IMR-90 (cell line): ENCODE data around the gene CLP1. TPM values are rescaled to one million over a fixed set of nuclear protein-coding genes. Genes with fewer than 3 reads are reported as not detected.
A peak's percentile ranks its signal among the peaks of the same experiment; 100 is the strongest.

ENCODE experiments used
- ATAC-seq: fragments of 200-7000 bp; cut with Tn5 transposase; 2 replicates; pipeline ENCODE4 v1.9.1; 2020; ENCODE audit warnings: low read depth, mild to moderate bottlenecking, moderate library complexity
- BruUV-seq: library from RNA; stranded (reverse); fragments of 400-500 nt; replicated peaks from 2 replicates; lab custom pipeline; 2021; lab: Mats Ljungman, UMichigan
- CTCF ChIA-PET: fragments of 300-600 bp; formaldehyde crosslinking; extraction: SDS; loops from one replicate; lab custom pipeline; 2021; ENCODE audit warnings: antibody characterized with exemption; lab: Yijun Ruan, JAX
- POLR2A ChIA-PET: fragments of 300-600 bp; sonication (Branson Sonifier 250); formaldehyde crosslinking; loops from one replicate; lab custom pipeline; 2022; ENCODE audit warnings: antibody characterized with exemption; ENCODE audit not compliant: unreplicated experiment; lab: Charles Lee
- DNase-seq: peaks from one replicate; pipeline ENCODE4 v3.0.0; 2013
- H2AFZ ChIP-seq: replicated peaks from 2 replicates; pipeline ENCODE3; 2013; ENCODE audit warnings: low read length, mild to moderate bottlenecking; ENCODE audit not compliant: poor library complexity
- H2AK5ac ChIP-seq: 2 replicates; pipeline ENCODE4 v1.6.1; 2013; ENCODE audit warnings: low read depth, low read length, inconsistent platforms
- H2AK9ac ChIP-seq: replicated peaks from 2 replicates; pipeline ENCODE3; 2013; ENCODE audit warnings: mild to moderate bottlenecking, low read depth, low read length, moderate library complexity; ENCODE audit not compliant: poor library complexity
- H2BK120ac ChIP-seq: 2 replicates; pipeline ENCODE4 v1.6.1; 2013; ENCODE audit warnings: low read depth, low read length, inconsistent platforms
- H2BK15ac ChIP-seq: 3 replicates; pipeline ENCODE4 v1.6.1; 2013; ENCODE audit warnings: low read depth, low read length, inconsistent platforms
- H2BK20ac ChIP-seq: 2 replicates; pipeline ENCODE4 v1.6.1; 2013; ENCODE audit warnings: low read depth, mild to moderate bottlenecking, inconsistent platforms, low read length, moderate library complexity
- H2BK5ac ChIP-seq: 2 replicates; pipeline ENCODE4 v1.6.1; 2013; ENCODE audit warnings: mild to moderate bottlenecking, low read depth, low read length, inconsistent platforms; ENCODE audit not compliant: poor library complexity, severe bottlenecking
- H3K14ac ChIP-seq: replicated peaks from 2 replicates; pipeline ENCODE4 v1.6.1; 2013; ENCODE audit warnings: low read depth, low read length, inconsistent platforms
- H3K18ac ChIP-seq: 2 replicates; pipeline ENCODE4 v1.6.1; 2013; ENCODE audit warnings: low read depth, low read length, control low read depth
- H3K23ac ChIP-seq: 2 replicates; pipeline ENCODE4 v1.6.1; 2013; ENCODE audit warnings: low read depth, low read length, inconsistent platforms
- H3K27ac ChIP-seq: 2 replicates; pipeline ENCODE4 v1.5.1; 2013; ENCODE audit warnings: mild to moderate bottlenecking, control low read depth, low read length; ENCODE audit not compliant: insufficient read depth
- H3K27me3 ChIP-seq: 2 replicates; pipeline ENCODE4 v1.6.1; 2013; ENCODE audit warnings: low read length; ENCODE audit not compliant: control insufficient read depth, insufficient read depth
- H3K36me3 ChIP-seq: 2 replicates; pipeline ENCODE4 v1.6.1; 2013; ENCODE audit warnings: low read length, mixed read lengths; ENCODE audit not compliant: control insufficient read depth, insufficient read depth
- H3K4ac ChIP-seq: 2 replicates; pipeline ENCODE4 v1.6.1; 2013; ENCODE audit warnings: low read depth, low read length, inconsistent platforms
- H3K4me1 ChIP-seq: 2 replicates; pipeline ENCODE4 v1.6.1; 2013; ENCODE audit warnings: low read length, mixed read lengths; ENCODE audit not compliant: control insufficient read depth, insufficient read depth
- H3K4me2 ChIP-seq: 2 replicates; pipeline ENCODE4 v1.6.1; 2013; ENCODE audit warnings: low read depth, mild to moderate bottlenecking, control low read depth, low read length, moderate library complexity
- H3K4me3 ChIP-seq: 2 replicates; pipeline ENCODE4 v1.5.1; 2013; ENCODE audit warnings: low read depth, mild to moderate bottlenecking, control low read depth, low read length, moderate library complexity; ENCODE audit not compliant: insufficient read depth
- H3K56ac ChIP-seq: 2 replicates; pipeline ENCODE4 v1.6.1; 2013; ENCODE audit warnings: low read length, inconsistent platforms; ENCODE audit not compliant: insufficient read depth; ENCODE audit errors: extremely low read depth
- H3K79me1 ChIP-seq, 2 experiments: 2 replicates each; pipeline ENCODE4 v1.6.1; 2013; ENCODE audit warnings: low read length in 2 of 2, inconsistent platforms in 1 of 2, low read depth in 1 of 2
- H3K9ac ChIP-seq: 2 replicates; pipeline ENCODE4 v1.6.1; 2013; ENCODE audit warnings: low read depth, low read length, control low read depth
- H3K9me1 ChIP-seq: 2 replicates; pipeline ENCODE4 v1.6.1; 2013; ENCODE audit warnings: low read length, inconsistent platforms; ENCODE audit not compliant: insufficient read depth
- H3K9me3 ChIP-seq: 2 replicates; pipeline ENCODE4 v1.6.1; 2013; ENCODE audit warnings: low read length; ENCODE audit not compliant: control insufficient read depth, insufficient read depth
- H4K20me1 ChIP-seq: 2 replicates; pipeline ENCODE4 v1.6.1; 2013; ENCODE audit warnings: low read length, inconsistent platforms; ENCODE audit not compliant: insufficient read depth
- H4K5ac ChIP-seq: 2 replicates; pipeline ENCODE4 v1.6.1; 2013; ENCODE audit warnings: mild to moderate bottlenecking, low read depth, low read length, control low read depth
- H4K8ac ChIP-seq, 2 experiments: 2 replicates each; pipeline ENCODE4 v1.6.1; 2013; ENCODE audit warnings: low read depth in 2 of 2, low read length in 2 of 2, control low read depth in 1 of 2, inconsistent platforms in 1 of 2
- H4K91ac ChIP-seq: 2 replicates; pipeline ENCODE4 v1.6.1; 2013; ENCODE audit warnings: low read depth, low read length, inconsistent platforms; ENCODE audit not compliant: insufficient read depth
- BHLHE40 ChIP-seq: fragments of 150-350 bp; IDR thresholded peaks from 2 replicates; pipeline ENCODE4 v1.6.1; 2016; ENCODE audit warnings: mild to moderate bottlenecking, low read depth, low read length
- CTCF ChIP-seq: conservative IDR thresholded peaks from 2 replicates; pipeline ENCODE4 v1.5.1; 2012; ENCODE audit warnings: mild to moderate bottlenecking, low read depth, low read length, improper control_type of control experiment
- ELK1 ChIP-seq: fragments of 150-350 bp; IDR thresholded peaks from 2 replicates; pipeline ENCODE4 v1.6.1; 2016; ENCODE audit warnings: low read depth, mild to moderate bottlenecking, low read length, moderate library complexity, borderline replicate concordance
- FOS ChIP-seq: fragments of 150-350 bp; IDR thresholded peaks from 2 replicates; pipeline ENCODE4 v1.6.1; 2016; ENCODE audit warnings: low read depth, low read length
- RAD21 ChIP-seq: IDR thresholded peaks from 2 replicates; pipeline ENCODE4 v1.6.1; 2012; ENCODE audit warnings: low read length, improper control_type of control experiment
- WGBS, 2 experiments: methylation state at CpG; one replicate each; pipeline versions ENCODE4 v1.1.5 to v1.1.7; 2013; ENCODE audit warnings: missing lambda C conversion rate in 2 of 2; ENCODE audit not compliant: insufficient read length in 1 of 2; ENCODE audit errors: extremely low coverage in 2 of 2; 5-methylcytosine and 5-hydroxymethylcytosine counted together
- dilution Hi-C: fragments of 300-500 bp; cut with HindIII; formaldehyde crosslinking; loops from one replicate; pipeline ENCODE4 v1.14.3; 2018; ENCODE audit warnings: low sequenced_read_pairs; ENCODE audit not compliant: unreplicated experiment
- in situ Hi-C: fragments of 300-500 bp; cut with MboI; formaldehyde crosslinking; loops from 3 replicates; pipeline ENCODE4 v1.14.3; 2019; ENCODE audit warnings: low sequenced_read_pairs, inconsistent platforms, mixed read lengths
- intact Hi-C: fragments of 100-400 bp; cut with micrococcal nuclease; formaldehyde crosslinking; loops from 2 replicates; pipeline ENCODE4 v1.10.0; 2022
- polyA plus RNA-seq, 3 experiments: library from polyadenylated mRNA; depleted of rRNA; stranded (reverse); fragments of >200 nt; gene quantifications; 2 replicates each; pipeline ENCODE4 v1.2.3, GENCODE V29; 2012; ENCODE audit warnings: low replicate concordance in 1 of 3
- total RNA-seq: library from RNA; depleted of rRNA; stranded (reverse); fragments of >200 nt; gene quantifications from 2 replicates; pipeline ENCODE4 v1.2.3, GENCODE V29; 2012

Gene CLP1
- total and polyA plus RNA-seq, 2 of the 4 experiments (the other 2 are of a cell fraction): 16.5 to 24.0 TPM

GRCh38 chr11:57649826-57650738, 7.5 kb upstream of the CLP1 start, which contains the start of gene YPEL4 (continued):
- TF ChIP-seq ELK1: no peak
- peak; percentile 41; the same call in 1 of the 2 replicates for TF ChIP-seq FOS
- no peak for TF ChIP-seq BHLHE40

GRCh38 chr11:57650739-57651090, 6.8 kb upstream of the CLP1 start:
- H2BK120ac ChIP-seq: no peak overlapping the region
- no peak overlapping the region for H4K5ac ChIP-seq
- peaks cover 0 to 15% of the 10 kb centered on the region in 2 experiments; a peak in 2 of 4 replicates for H3K79me1 ChIP-seq
- TF ChIP-seq RAD21 (no peak), CTCF (no peak)
- intact Hi-C loops (no loop called here), dilution Hi-C loops (no loop called here), in situ Hi-C loops (no loop called here)
- H4K8ac ChIP-seq: no peak overlapping the region
- no peak for ATAC-seq
- H4K91ac ChIP-seq: no peak overlapping the region
- no peak overlapping the region for H3K56ac ChIP-seq
- DNase-seq: no peak
- no peak overlapping the region for H3K23ac ChIP-seq
- no peak overlapping the region for H3K27ac ChIP-seq
- H3K9me1 ChIP-seq: 0 out of 2 replicates have a peak, but pooled peaks cover 8% of the 10 kb centered on the region
- BruUV-seq: no TSS peak
- H2BK20ac ChIP-seq: no peak overlapping the region
- H2AFZ ChIP-seq: no peak overlapping the region
- no peak overlapping the region for H2AK5ac ChIP-seq
- H3K14ac ChIP-seq: no peak overlapping the region
- peaks cover 20% of the 10 kb centered on the region for H3K4me1 ChIP-seq
- H3K4me3 ChIP-seq: no peak overlapping the region
- H3K4me2 ChIP-seq: no peak overlapping the region
- H4K20me1 ChIP-seq: peaks cover 32% of the 10 kb centered on the region
- CTCF ChIA-PET: no interaction called here
- H2BK15ac ChIP-seq: no peak overlapping the region
- H2BK5ac ChIP-seq: no peak overlapping the region
- H3K18ac ChIP-seq: no peak overlapping the region
- H3K9me3 ChIP-seq: no peaks in the 10 kb centered on the region
- no peak overlapping the region for H3K4ac ChIP-seq
- no peak overlapping the region for H2AK9ac ChIP-seq
- POLR2A ChIA-PET: no interaction called here
- no peak overlapping the region for H3K9ac ChIP-seq
- peaks cover 4% of the 10 kb centered on the region; the same call in 1 of the 2 replicates for H3K36me3 ChIP-seq
- no CpG with 5 or more reads among the region's 5 CpGs for WGBS, 2 experiments
- no peaks in the 10 kb centered on the region for H3K27me3 ChIP-seq
